ENCODE data around the gene NPAT. TPM values are rescaled to one million over a fixed set of nuclear protein-coding genes. Genes with fewer than 3 reads are reported as not detected.
A peak's percentile ranks its signal among the peaks of the same experiment; 100 is the strongest.

Gene NPAT
- total and polyA plus RNA-seq, 2 of the 13 experiments (the other 11 are each of a cell fraction or from before 2014, with no cell fraction given) = 4.4 to 11.2 TPM

DNA sequence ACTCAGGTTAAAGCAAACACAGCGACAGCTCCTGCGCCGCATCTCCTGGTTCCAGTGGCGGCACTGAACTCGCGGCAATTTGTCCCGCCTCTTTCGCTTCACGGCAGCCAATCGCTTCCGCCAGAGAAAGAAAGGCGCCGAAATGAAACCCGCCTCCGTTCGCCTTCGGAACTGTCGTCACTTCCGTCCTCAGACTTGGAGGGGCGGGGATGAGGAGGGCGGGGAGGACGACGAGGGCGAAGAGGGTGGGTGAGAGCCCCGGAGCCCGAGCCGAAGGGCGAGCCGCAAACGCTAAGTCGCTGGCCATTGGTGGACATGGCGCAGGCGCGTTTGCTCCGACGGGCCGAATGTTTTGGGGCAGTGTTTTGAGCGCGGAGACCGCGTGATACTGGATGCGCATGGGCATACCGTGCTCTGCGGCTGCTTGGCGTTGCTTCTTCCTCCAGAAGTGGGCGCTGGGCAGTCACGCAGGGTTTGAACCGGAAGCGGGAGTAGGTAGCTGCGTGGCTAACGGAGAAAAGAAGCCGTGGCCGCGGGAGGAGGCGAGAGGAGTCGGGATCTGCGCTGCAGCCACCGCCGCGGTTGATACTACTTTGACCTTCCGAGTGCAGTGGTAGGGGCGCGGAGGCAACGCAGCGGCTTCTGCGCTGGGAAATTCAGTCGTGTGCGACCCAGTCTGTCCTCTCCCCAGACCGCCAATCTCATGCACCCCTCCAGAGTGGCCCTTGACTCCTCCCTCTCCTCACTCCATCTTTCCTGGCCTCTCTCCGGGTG, at the start of gene NPAT, which contains the start of gene ATM (continued):
- TF ChIP-seq, protein P1, sequence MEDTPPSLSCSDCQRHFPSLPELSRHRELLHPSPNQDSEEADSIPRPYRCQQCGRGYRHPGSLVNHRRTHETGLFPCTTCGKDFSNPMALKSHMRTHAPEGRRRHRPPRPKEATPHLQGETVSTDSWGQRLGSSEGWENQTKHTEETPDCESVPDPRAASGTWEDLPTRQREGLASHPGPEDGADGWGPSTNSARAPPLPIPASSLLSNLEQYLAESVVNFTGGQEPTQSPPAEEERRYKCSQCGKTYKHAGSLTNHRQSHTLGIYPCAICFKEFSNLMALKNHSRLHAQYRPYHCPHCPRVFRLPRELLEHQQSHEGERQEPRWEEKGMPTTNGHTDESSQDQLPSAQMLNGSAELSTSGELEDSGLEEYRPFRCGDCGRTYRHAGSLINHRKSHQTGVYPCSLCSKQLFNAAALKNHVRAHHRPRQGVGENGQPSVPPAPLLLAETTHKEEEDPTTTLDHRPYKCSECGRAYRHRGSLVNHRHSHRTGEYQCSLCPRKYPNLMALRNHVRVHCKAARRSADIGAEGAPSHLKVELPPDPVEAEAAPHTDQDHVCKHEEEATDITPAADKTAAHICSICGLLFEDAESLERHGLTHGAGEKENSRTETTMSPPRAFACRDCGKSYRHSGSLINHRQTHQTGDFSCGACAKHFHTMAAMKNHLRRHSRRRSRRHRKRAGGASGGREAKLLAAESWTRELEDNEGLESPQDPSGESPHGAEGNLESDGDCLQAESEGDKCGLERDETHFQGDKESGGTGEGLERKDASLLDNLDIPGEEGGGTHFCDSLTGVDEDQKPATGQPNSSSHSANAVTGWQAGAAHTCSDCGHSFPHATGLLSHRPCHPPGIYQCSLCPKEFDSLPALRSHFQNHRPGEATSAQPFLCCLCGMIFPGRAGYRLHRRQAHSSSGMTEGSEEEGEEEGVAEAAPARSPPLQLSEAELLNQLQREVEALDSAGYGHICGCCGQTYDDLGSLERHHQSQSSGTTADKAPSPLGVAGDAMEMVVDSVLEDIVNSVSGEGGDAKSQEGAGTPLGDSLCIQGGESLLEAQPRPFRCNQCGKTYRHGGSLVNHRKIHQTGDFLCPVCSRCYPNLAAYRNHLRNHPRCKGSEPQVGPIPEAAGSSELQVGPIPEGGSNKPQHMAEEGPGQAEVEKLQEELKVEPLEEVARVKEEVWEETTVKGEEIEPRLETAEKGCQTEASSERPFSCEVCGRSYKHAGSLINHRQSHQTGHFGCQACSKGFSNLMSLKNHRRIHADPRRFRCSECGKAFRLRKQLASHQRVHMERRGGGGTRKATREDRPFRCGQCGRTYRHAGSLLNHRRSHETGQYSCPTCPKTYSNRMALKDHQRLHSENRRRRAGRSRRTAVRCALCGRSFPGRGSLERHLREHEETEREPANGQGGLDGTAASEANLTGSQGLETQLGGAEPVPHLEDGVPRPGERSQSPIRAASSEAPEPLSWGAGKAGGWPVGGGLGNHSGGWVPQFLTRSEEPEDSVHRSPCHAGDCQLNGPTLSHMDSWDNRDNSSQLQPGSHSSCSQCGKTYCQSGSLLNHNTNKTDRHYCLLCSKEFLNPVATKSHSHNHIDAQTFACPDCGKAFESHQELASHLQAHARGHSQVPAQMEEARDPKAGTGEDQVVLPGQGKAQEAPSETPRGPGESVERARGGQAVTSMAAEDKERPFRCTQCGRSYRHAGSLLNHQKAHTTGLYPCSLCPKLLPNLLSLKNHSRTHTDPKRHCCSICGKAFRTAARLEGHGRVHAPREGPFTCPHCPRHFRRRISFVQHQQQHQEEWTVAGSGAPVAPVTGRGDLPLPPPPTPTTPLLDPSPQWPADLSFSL (CRISPR knock-in tag; IDR thresholded peaks at IDR 0.05) = no peak
- TF ChIP-seq RFX1 (IDR thresholded peaks at IDR 0.05) (no peak), ZNF343 (CRISPR knock-in tag; IDR thresholded peaks at IDR 0.05) (no peak), PHF8 (CRISPR knock-in tag; IDR thresholded peaks at IDR 0.05) (peak; percentile 76), ZNF616 (CRISPR knock-in tag; IDR thresholded peaks at IDR 0.05; ENCODE audit: low read depth) (0 out of 2 replicates have a peak, but pooled peaks have one; percentile 53)
- TF ChIP-seq, protein P2, sequence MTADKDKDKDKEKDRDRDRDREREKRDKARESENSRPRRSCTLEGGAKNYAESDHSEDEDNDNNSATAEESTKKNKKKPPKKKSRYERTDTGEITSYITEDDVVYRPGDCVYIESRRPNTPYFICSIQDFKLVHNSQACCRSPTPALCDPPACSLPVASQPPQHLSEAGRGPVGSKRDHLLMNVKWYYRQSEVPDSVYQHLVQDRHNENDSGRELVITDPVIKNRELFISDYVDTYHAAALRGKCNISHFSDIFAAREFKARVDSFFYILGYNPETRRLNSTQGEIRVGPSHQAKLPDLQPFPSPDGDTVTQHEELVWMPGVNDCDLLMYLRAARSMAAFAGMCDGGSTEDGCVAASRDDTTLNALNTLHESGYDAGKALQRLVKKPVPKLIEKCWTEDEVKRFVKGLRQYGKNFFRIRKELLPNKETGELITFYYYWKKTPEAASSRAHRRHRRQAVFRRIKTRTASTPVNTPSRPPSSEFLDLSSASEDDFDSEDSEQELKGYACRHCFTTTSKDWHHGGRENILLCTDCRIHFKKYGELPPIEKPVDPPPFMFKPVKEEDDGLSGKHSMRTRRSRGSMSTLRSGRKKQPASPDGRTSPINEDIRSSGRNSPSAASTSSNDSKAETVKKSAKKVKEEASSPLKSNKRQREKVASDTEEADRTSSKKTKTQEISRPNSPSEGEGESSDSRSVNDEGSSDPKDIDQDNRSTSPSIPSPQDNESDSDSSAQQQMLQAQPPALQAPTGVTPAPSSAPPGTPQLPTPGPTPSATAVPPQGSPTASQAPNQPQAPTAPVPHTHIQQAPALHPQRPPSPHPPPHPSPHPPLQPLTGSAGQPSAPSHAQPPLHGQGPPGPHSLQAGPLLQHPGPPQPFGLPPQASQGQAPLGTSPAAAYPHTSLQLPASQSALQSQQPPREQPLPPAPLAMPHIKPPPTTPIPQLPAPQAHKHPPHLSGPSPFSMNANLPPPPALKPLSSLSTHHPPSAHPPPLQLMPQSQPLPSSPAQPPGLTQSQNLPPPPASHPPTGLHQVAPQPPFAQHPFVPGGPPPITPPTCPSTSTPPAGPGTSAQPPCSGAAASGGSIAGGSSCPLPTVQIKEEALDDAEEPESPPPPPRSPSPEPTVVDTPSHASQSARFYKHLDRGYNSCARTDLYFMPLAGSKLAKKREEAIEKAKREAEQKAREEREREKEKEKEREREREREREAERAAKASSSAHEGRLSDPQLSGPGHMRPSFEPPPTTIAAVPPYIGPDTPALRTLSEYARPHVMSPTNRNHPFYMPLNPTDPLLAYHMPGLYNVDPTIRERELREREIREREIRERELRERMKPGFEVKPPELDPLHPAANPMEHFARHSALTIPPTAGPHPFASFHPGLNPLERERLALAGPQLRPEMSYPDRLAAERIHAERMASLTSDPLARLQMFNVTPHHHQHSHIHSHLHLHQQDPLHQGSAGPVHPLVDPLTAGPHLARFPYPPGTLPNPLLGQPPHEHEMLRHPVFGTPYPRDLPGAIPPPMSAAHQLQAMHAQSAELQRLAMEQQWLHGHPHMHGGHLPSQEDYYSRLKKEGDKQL (CRISPR knock-in tag; IDR thresholded peaks at IDR 0.05; ENCODE audit: low read depth) = no peak
- TF ChIP-seq, protein P3, sequence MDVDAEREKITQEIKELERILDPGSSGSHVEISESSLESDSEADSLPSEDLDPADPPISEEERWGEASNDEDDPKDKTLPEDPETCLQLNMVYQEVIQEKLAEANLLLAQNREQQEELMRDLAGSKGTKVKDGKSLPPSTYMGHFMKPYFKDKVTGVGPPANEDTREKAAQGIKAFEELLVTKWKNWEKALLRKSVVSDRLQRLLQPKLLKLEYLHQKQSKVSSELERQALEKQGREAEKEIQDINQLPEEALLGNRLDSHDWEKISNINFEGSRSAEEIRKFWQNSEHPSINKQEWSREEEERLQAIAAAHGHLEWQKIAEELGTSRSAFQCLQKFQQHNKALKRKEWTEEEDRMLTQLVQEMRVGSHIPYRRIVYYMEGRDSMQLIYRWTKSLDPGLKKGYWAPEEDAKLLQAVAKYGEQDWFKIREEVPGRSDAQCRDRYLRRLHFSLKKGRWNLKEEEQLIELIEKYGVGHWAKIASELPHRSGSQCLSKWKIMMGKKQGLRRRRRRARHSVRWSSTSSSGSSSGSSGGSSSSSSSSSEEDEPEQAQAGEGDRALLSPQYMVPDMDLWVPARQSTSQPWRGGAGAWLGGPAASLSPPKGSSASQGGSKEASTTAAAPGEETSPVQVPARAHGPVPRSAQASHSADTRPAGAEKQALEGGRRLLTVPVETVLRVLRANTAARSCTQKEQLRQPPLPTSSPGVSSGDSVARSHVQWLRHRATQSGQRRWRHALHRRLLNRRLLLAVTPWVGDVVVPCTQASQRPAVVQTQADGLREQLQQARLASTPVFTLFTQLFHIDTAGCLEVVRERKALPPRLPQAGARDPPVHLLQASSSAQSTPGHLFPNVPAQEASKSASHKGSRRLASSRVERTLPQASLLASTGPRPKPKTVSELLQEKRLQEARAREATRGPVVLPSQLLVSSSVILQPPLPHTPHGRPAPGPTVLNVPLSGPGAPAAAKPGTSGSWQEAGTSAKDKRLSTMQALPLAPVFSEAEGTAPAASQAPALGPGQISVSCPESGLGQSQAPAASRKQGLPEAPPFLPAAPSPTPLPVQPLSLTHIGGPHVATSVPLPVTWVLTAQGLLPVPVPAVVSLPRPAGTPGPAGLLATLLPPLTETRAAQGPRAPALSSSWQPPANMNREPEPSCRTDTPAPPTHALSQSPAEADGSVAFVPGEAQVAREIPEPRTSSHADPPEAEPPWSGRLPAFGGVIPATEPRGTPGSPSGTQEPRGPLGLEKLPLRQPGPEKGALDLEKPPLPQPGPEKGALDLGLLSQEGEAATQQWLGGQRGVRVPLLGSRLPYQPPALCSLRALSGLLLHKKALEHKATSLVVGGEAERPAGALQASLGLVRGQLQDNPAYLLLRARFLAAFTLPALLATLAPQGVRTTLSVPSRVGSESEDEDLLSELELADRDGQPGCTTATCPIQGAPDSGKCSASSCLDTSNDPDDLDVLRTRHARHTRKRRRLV (CRISPR knock-in tag; IDR thresholded peaks at IDR 0.05) = peak; percentile 62; the same call in 1 of the 2 replicates
- TF ChIP-seq, protein P4, sequence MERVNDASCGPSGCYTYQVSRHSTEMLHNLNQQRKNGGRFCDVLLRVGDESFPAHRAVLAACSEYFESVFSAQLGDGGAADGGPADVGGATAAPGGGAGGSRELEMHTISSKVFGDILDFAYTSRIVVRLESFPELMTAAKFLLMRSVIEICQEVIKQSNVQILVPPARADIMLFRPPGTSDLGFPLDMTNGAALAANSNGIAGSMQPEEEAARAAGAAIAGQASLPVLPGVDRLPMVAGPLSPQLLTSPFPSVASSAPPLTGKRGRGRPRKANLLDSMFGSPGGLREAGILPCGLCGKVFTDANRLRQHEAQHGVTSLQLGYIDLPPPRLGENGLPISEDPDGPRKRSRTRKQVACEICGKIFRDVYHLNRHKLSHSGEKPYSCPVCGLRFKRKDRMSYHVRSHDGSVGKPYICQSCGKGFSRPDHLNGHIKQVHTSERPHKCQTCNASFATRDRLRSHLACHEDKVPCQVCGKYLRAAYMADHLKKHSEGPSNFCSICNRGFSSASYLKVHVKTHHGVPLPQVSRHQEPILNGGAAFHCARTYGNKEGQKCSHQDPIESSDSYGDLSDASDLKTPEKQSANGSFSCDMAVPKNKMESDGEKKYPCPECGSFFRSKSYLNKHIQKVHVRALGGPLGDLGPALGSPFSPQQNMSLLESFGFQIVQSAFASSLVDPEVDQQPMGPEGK (CRISPR knock-in tag; IDR thresholded peaks at IDR 0.05) = peak; percentile 14; the same call in 1 of the 2 replicates

Data from HepG2 (cell line).